IPS-18c (cell line): Measurements from ENCODE around the gene SIGLEC5.

Experiments
- H3K4me3 ChIP-seq: 2 replicates; pipeline ENCODE4 v1.7.0; 2013; ENCODE audit warnings: low read depth, mild to moderate bottlenecking, low read length, moderate library complexity; ENCODE audit not compliant: insufficient read depth
- H3K9me3 ChIP-seq: one replicate; pipeline ENCODE4 v1.6.1; 2013; ENCODE audit warnings: mild to moderate bottlenecking, low read length, moderate library complexity; ENCODE audit not compliant: control insufficient read depth, insufficient read depth

The SIGLEC5 gene

DNA sequence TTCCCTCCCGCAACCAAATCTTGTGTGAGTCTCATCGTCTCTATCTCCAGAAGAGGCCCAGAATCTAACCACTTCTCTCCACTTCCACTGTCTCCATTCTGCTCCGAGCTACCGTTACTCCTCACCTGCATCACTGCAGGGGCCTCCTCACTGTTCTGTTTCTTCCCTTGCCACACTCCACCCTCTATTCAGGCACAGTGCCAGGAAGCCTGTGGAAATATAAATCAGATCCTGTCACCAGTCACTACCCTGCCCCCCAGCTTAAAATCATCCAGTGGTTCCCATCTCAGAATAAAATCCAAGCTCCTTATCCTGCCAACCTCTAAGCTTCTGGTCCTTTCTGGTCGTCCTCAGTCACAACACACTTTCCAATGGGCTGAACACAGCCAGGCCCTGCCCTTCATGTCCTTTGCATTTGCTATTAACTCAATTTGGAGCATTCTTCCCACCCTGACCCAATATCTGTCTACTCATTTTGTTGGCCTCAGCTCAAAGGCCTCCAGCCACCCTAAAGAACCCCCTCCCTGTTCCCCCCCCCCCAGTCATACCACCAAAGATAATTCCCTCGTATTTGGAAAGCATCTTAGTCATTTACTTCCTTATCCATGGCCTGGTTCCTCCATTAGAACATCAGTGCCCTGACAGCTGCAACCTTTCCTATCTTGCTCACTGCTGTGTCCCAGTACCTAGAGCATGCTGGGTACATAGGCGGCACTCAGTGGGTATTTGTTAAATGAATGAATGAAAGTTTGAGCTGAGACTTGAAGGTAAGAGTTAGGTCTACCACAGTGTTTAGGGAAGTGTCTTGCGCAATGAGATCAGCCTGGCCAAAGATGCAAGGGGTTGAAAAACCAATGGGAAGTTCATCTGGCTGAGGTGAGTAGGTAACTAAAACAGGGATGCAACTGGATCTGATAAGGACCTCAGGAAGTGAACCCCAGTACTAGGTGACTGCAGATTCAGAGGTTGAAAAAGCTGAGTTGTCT is 34.7 kb downstream of the SIGLEC5 start:
- no peaks in the 10 kb centered on the region for H3K9me3 ChIP-seq
- peak overlapping the region; percentile 78; the same call in 1 of the 2 replicates for H3K4me3 ChIP-seq

DNA sequence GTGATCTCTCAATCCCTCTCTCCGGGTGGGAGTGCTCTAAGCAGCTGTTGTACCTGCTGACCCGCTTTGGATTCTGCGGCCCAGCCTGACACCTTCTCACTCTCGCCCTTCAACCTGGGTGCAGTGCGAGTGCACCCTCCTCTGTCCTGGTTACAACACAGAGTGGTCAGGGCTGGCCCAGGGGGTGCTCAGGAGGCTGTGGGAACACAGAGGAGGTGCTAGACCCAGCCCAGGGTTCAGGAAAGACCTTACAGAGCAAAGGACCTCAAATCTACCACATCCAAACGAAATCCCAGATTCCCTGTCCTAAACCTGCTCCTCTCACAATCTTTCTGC is 35.5 kb downstream of the SIGLEC5 start:
- Histone ChIP-seq H3K4me3 (peak overlapping the region; percentile 78), H3K9me3 (no peaks in the 10 kb centered on the region)

DNA sequence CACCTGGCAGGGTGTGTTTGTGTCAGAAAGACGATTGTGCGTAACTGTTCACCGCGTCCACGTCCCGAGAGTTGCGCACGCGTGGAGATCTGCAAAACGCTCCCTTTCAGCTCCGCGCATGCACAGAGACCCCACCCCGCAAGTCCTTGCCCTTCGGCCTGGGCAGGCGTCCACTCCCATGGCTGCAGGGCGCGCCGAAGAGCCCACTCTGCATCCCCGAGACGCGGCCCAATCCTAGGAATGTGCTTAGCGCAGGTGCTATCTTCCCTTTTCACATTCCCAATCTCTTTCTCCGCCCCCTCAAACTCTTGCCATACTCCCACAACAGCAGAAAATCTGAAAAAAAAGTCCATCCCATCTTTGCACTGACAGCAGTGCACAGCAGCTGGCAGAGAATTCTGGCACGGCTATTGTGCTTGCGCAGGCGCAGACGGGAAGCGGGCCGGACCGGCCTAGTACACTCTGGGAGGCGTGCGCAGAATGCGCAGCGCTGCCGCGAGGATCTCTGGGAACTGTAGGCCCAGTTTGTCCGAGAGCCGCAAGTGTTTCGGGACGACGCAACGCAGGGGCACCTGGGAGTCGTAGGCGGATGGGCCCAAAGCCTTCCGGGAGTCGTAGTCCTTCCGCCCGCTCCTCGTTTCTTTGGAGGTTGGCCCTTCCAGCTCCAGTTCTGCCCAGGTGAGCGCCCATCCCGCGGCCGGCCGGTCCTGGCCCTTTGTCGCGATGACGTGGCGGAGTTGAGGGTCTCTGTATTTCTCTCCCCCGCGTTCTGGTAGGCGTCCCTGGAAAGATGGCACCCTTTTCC is 36.0 kb downstream of the SIGLEC5 start:
- Histone ChIP-seq H3K4me3 (peak overlapping the region; percentile 78), H3K9me3 (no peaks in the 10 kb centered on the region)

DNA sequence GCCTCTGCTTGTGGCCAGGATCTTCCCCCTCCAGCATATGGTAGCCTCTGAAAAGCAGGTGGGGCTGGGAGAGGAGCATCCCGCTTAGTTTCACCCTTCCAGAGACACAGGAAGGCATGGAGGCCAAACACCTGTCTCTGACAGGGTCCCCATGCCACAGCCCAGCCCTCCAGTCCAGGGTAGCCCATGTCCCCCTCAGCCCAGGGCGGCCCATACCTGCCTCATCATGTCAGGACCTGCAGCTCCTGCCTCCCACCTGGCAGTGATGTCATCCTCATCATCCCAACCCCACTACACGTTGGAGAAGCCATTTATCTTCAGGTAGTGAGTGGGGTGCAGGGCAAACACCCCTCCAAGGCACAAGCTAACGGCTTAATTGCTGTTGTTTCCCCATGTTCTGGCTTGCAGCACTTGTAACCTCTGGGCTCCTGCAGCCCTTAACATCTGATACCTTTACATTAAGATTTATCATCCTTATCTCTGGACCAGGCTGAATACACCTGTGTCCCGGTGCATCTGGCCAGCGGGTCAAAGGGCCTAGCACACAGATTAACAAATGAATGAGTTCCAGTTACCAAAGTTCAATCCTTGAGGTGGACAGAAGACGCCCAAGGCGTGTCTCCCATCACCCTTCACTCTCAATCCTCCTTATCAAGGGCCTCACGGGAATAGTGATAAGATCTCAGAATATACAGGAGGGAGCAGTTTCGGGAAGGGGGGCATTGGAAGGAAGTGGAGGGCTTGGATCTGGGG is 36.9 kb downstream of the SIGLEC5 start:
- Histone ChIP-seq H3K4me3 (peak overlapping the region; percentile 78), H3K9me3 (no peaks in the 10 kb centered on the region)

DNA sequence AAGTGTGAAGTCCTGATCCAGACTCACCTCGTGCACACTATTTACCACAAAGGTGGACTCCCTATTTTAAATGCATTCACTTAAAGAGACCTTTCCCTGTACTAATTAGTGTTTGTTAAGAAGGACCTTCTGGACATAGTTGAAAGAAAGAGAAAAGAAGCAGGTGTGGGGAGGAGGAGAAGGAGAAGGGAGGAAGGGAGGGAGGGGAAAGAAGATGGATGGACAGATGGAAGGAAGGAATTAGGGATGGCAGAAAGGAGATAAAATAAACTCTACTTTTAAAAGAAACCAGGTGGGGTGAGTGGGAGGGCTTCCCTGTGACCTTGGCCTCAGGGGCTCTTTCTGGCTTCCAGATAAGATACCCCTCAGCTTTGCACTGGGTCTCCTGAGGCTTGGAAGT is 37.7 kb downstream of the SIGLEC5 start:
- no peak overlapping the region for H3K4me3 ChIP-seq
- peaks cover 8% of the 10 kb centered on the region for H3K9me3 ChIP-seq

DNA sequence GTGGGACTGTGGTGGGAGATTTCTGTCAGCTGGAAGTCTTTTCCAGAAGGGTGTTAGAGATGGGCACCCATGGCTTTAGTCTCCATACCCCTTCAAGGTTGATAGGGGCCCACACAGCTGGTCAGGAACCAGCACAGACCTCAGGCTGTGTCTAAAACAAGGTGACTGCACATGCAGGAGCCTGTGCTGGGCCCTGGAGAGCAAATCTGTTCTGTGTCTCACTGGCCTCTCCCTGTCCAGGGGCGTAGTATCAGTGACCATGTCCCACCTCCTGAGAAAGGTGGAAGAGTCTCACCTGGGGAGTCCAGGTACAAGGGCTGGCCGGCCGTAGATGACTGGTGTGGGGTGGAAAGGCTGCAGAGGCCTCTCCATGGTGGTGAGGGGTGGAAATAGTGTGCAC is 39.8 kb downstream of the SIGLEC5 start:
- no peak overlapping the region for H3K4me3 ChIP-seq
- peaks cover 9% of the 10 kb centered on the region for H3K9me3 ChIP-seq

DNA sequence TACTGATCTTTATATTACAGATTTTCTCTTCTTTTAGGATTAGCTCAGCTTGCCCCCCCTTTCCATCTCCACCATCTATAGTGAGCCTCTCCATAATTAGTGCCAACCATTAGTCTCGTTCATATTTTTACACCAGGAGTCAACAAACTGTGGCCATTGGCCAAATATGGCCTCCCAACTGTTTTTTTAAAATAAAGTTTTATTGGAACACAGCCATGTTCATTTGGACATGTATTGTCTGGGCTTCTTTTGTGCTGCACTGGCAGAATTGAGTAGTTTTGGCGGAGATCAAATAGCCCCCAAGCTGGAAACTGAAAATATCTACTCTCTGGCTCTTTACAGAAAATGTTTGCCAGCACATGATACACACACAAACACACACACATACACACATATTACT is 40.7 kb downstream of the SIGLEC5 start:
- Histone ChIP-seq H3K4me3 (no peak overlapping the region), H3K9me3 (peaks cover 9% of the 10 kb centered on the region)

DNA sequence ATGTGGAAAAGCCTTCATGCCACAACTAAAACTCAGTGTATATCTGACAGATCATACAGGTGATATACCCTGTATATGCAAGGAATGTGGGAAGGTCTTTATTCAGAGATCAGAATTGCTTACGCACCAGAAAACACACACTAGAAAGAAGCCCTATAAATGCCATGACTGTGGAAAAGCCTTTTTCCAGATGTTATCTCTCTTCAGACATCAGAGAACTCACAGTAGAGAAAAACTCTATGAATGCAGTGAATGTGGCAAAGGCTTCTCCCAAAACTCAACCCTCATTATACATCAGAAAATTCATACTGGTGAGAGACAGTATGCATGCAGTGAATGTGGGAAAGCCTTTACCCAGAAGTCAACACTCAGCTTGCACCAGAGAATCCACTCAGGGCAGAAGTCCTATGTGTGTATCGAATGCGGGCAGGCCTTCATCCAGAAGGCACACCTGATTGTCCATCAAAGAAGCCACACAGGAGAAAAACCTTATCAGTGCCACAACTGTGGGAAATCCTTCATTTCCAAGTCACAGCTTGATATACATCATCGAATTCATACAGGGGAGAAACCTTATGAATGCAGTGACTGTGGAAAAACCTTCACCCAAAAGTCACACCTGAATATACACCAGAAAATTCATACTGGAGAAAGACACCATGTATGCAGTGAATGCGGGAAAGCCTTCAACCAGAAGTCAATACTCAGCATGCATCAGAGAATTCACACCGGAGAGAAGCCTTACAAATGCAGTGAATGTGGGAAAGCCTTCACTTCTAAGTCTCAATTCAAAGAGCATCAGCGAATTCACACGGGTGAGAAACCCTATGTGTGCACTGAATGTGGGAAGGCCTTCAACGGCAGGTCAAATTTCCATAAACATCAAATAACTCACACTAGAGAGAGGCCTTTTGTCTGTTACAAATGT is 42.7 kb downstream of the SIGLEC5 start:
- H3K9me3 ChIP-seq = peaks cover 9% of the 10 kb centered on the region
- H3K4me3 ChIP-seq = no peak overlapping the region

DNA sequence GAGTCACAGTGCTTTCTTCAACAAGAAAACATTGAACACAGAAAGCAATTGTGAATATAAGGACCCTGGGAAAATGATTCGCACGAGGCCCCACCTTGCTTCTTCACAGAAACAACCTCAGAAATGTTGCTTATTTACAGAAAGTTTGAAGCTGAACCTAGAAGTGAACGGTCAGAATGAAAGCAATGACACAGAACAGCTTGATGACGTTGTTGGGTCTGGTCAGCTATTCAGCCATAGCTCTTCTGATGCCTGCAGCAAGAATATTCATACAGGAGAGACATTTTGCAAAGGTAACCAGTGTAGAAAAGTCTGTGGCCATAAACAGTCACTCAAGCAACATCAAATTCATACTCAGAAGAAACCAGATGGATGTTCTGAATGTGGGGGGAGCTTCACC is 43.4 kb downstream of the SIGLEC5 start:
- H3K4me3 ChIP-seq = no peak overlapping the region
- H3K9me3 ChIP-seq = peaks cover 9% of the 10 kb centered on the region

DNA sequence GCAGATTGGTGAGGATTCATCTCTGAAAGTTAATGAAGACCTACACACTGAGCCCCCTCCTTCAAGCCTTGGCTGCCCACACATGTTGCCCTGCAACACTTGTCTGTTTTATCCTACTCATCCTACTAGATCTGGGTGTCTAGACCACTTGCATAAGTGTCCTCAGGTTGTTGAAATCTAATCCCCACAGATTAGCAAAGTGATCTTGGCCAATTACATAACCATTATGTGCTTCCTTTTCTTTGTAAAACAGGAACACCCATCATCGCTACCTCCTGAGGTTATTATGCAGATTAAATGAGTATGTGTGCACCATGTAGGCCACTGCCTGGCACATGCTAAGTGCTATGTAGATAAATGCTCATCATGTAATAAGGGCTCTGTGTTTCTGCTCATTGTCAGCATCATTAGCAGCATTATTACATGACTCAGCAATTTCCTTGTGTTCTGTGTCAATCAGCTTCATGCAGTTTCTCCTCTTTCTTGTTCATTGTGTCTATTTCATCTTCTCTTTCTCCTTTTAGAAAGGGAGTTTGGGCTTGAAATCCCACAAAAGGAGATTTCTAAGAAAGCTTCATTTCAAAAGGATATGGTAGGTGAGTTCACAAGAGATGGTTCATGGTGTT is 44.0 kb downstream of the SIGLEC5 start:
- no peak overlapping the region for H3K4me3 ChIP-seq
- H3K9me3 ChIP-seq = peaks cover 9% of the 10 kb centered on the region

DNA sequence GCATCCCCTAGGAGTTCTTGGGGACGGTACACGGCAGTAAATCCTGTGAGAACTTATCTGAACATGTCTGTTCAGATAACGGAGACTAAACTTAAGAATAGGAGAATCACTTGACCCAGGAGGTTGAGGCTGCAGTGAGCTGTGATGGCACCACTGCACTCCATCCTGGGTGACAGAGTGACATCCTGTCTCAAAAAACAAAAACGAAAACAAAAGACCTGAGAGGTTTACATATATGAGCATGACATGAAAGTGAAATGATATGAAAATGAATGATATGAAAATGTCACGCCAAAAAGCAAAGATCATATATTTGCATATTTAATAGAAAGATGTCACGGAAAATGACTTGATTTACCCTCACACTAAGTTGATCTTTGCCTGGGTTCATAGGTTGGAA is 53.4 kb downstream of the SIGLEC5 start:
- Histone ChIP-seq H3K4me3 (no peak overlapping the region), H3K9me3 (no peaks in the 10 kb centered on the region)

DNA sequence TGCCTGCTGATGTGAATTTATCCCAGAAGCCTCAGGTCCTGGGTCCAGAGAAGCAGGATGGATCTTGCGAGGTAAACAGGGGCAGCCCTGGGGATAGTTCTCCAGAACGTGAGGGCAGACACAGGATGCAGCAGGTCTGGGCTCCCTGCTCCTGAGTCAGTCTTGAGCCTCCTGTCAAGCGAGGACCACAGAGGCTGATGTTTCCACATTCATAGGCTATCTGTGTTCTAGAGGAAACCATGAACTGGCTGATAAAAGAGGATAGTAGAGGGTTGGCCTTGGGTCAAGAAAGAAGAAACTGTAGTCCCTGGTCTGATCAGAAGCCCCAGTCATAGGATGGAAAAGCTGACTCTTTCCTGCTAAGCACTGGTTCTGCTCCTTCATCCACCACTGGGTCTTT is 56.9 kb downstream of the SIGLEC5 start:
- Histone ChIP-seq H3K9me3 (no peaks in the 10 kb centered on the region), H3K4me3 (no peak overlapping the region)

DNA sequence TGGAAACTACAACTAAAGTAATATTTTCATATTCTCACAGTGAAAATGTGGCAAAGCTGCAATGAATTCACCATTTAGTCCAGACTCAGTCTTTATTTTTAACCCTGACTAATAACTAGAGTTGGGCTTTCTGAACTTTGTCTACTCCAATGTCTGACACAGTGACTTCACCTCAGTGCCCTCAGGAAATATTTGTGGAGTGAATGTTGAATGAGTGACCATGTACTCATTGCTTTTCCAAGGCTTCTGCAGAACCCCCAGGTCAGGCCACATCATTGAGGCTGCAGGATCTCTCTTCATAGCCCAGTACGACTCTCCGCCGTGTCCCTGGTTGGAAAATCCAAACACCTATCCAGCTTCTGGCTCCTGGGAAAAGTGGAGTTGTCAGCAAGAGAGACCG is 57.3 kb downstream of the SIGLEC5 start:
- Histone ChIP-seq H3K4me3 (no peak overlapping the region), H3K9me3 (no peaks in the 10 kb centered on the region)

DNA sequence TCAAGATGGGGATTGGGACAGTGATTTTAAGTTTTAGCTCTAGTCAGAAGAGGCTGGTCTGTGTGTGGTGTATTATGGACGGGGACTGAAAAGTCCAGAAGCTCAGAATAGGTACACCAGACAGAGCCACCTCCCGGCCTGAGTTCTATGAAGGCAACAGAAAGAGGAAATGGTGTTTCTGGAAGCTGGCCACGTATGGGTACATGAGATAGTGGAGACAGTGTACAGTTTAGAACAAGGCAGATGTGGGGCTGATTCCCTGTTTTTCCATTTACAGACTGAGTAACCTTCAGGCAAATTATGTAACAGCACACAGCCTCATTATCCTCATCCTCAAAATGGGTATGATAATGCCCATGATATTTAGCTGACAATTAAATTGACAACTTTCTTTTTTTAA is 57.8 kb downstream of the SIGLEC5 start:
- H3K4me3 ChIP-seq = no peak overlapping the region
- no peaks in the 10 kb centered on the region for H3K9me3 ChIP-seq

DNA sequence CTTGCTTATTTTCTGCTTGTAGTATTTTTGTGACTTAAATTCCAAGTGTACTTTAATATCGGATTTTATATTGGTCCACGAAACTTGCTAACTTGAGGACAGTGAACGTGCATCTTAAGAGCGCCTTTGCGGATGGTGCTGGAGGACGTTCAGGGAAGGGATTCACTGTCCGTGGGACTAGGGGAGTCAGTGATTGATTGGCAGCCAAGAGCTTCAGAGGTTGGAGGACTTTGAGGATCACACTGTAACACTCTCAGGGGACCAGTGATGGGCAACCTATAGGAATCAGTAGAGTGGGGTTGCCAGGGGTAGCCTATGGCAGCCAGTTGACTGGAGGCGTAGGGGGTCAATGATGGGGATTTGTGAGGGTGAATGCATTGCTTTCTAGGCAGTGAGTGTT is 58.6 kb downstream of the SIGLEC5 start:
- no peaks in the 10 kb centered on the region for H3K9me3 ChIP-seq
- peak overlapping the region; percentile 82 for H3K4me3 ChIP-seq

DNA sequence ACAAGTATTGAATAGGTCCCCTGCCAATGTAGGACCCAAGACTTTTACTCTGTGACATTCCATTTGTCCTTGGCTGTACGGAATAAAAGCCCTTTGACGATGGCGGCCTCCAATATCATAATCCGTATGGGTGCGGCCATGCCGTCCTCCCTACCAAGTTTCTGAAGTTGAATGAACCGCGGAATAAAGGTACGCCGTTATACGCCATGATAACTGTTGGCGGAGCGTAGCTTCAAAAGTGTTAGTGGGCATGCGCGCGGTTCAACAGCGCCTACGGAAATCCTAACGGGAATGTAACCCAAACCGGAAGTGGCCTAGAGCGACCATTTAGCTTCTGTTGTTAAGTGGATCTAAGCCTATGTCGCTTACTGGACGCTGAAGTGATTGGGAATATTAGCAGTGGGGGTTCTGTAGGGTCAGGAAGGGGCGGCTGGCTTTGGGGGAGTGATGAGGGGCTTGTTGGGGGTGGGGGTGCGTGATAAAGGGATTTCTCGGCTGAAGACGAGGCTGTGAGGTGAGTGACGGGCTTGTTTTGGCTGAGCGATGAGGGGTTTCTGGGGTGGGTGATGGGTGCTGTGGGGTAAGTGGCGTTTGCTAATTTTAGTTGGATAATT is 59.1 kb downstream of the SIGLEC5 start, which contains the start of gene ZNF175:
TSS of gene ZNF175 (plus strand) at position 322 of the 614 bp plus-strand sequence. CDS start 2,047 bp downstream, outside the sequence.
- Histone ChIP-seq H3K9me3 (no peaks in the 10 kb centered on the region), H3K4me3 (peak within 1 kb of the TSS; percentile 82)
